H9 (cell line): ENCODE data around the gene PDZK1IP1. TPM values are rescaled to one million over a fixed set of nuclear protein-coding genes. Genes with fewer than 3 reads are reported as not detected.

Experiments
- DNase-seq: peaks from one replicate; pipeline ENCODE4 v3.0.0-alpha.2; 2017
- H2AFZ ChIP-seq: one replicate; pipeline ENCODE4 v1.6.1; 2013; ENCODE audit warnings: mild to moderate bottlenecking, low read length, control low read depth, moderate library complexity
- H2AK5ac ChIP-seq: 2 replicates; pipeline ENCODE4 v1.6.1; 2013; ENCODE audit warnings: low read length, control low read depth, mixed read lengths; ENCODE audit not compliant: insufficient read length
- H2BK120ac ChIP-seq: one replicate; pipeline ENCODE4 v1.6.1; 2013; ENCODE audit warnings: low read depth, mild to moderate bottlenecking, low read length, control low read depth, inconsistent platforms; ENCODE audit not compliant: poor library complexity, severe bottlenecking
- H2BK12ac ChIP-seq: 2 replicates; pipeline ENCODE4 v1.6.1; 2013; ENCODE audit warnings: low read length, control low read depth, mixed read lengths, low read depth; ENCODE audit not compliant: insufficient read length
- H2BK15ac ChIP-seq: 2 replicates; pipeline ENCODE4 v1.6.1; 2013; ENCODE audit warnings: low read depth, low read length, control low read depth
- H2BK20ac ChIP-seq: one replicate; pipeline ENCODE4 v1.6.1; 2013; ENCODE audit warnings: low read depth, mild to moderate bottlenecking, low read length, control low read depth, inconsistent platforms; ENCODE audit not compliant: poor library complexity, severe bottlenecking
- H2BK5ac ChIP-seq: 2 replicates; pipeline ENCODE4 v1.6.1; 2013; ENCODE audit warnings: low read length, control low read depth, mixed read lengths; ENCODE audit not compliant: insufficient read length
- H3K14ac ChIP-seq: 2 replicates; pipeline ENCODE4 v1.6.1; 2013; ENCODE audit warnings: low read length, control low read depth; ENCODE audit not compliant: insufficient read depth
- H3K18ac ChIP-seq: 2 replicates; pipeline ENCODE4 v1.6.1; 2013; ENCODE audit warnings: low read depth, mild to moderate bottlenecking, mixed read lengths, low read length, control low read depth; ENCODE audit not compliant: insufficient read length
- H3K23ac ChIP-seq: 2 replicates; pipeline ENCODE4 v1.6.1; 2013; ENCODE audit warnings: low read length, control low read depth, mixed read lengths, low read depth; ENCODE audit not compliant: insufficient read length
- H3K23me2 ChIP-seq: 2 replicates; pipeline ENCODE4 v1.6.1; 2013; ENCODE audit warnings: low read depth, mild to moderate bottlenecking, mixed read lengths, low read length, control low read depth; ENCODE audit not compliant: insufficient read length, poor library complexity, severe bottlenecking
- H3K27ac ChIP-seq: 2 replicates; pipeline ENCODE4 v1.5.1; 2013; ENCODE audit warnings: low read length, control low read depth, mixed read lengths, low read depth; ENCODE audit not compliant: insufficient read length
- H3K27me3 ChIP-seq: 2 replicates; pipeline ENCODE4 v1.6.1; 2013; ENCODE audit warnings: low read length, control low read depth, inconsistent platforms; ENCODE audit not compliant: insufficient read depth
- H3K4ac ChIP-seq: 2 replicates; pipeline ENCODE4 v1.6.1; 2013; ENCODE audit warnings: low read depth, mild to moderate bottlenecking, control low read depth, inconsistent platforms, low read length, moderate library complexity
- H3K4me1 ChIP-seq: 2 replicates; pipeline ENCODE4 v1.6.1; 2013; ENCODE audit warnings: low read length, control low read depth, inconsistent platforms; ENCODE audit not compliant: insufficient read depth
- H3K4me2 ChIP-seq: 2 replicates; pipeline ENCODE4 v1.6.1; 2013; ENCODE audit warnings: low read length, control low read depth, mixed read lengths; ENCODE audit not compliant: insufficient read length, insufficient read depth
- H3K56ac ChIP-seq: 2 replicates; pipeline ENCODE4 v1.6.1; 2013; ENCODE audit warnings: low read depth, mild to moderate bottlenecking, mixed read lengths, low read length, control low read depth; ENCODE audit not compliant: insufficient read length
- H3K79me1 ChIP-seq: 2 replicates; pipeline ENCODE4 v1.6.1; 2013; ENCODE audit warnings: low read depth, mild to moderate bottlenecking, moderate library complexity, low read length, control low read depth, inconsistent platforms; ENCODE audit not compliant: insufficient read depth, poor library complexity, severe bottlenecking
- H3K79me2 ChIP-seq: 2 replicates; pipeline ENCODE4 v1.6.1; 2013; ENCODE audit warnings: low read length, control low read depth, inconsistent platforms; ENCODE audit not compliant: insufficient read depth
- H3K9ac ChIP-seq: 2 replicates; pipeline ENCODE4 v1.6.1; 2013; ENCODE audit warnings: low read length, control low read depth, mixed read lengths; ENCODE audit not compliant: insufficient read length; ENCODE audit errors: extremely low read depth
- H3K9me3 ChIP-seq: one replicate; pipeline ENCODE4 v1.6.1; 2013; ENCODE audit warnings: low read depth, low read length, inconsistent platforms; ENCODE audit not compliant: control insufficient read depth
- H3T11ph ChIP-seq: one replicate; pipeline ENCODE4 v1.6.1; 2013; ENCODE audit warnings: mild to moderate bottlenecking, low read length, control low read depth, inconsistent platforms
- H4K20me1 ChIP-seq: one replicate; pipeline ENCODE4 v1.6.1; 2013; ENCODE audit not compliant: control insufficient read depth, insufficient read length, insufficient read depth
- H4K5ac ChIP-seq: 2 replicates; pipeline ENCODE4 v1.6.1; 2013; ENCODE audit warnings: low read depth, mild to moderate bottlenecking, mixed read lengths, low read length, control low read depth; ENCODE audit not compliant: insufficient read length
- H4K8ac ChIP-seq: replicated peaks from 2 replicates; pipeline ENCODE4 v1.6.1; 2013; ENCODE audit warnings: low read length, control low read depth, mixed read lengths, low read depth; ENCODE audit not compliant: insufficient read length
- H4K91ac ChIP-seq: 2 replicates; pipeline ENCODE4 v1.6.1; 2013; ENCODE audit warnings: low read depth, mild to moderate bottlenecking, moderate library complexity, mixed read lengths, low read length, control low read depth; ENCODE audit not compliant: insufficient read length
- H3K27ac Mint-ChIP-seq, 3 experiments: 2 replicates in 2 of 3; 3 replicates in 1 of 3; pipeline ENCODE4 v1.8.0; 2020 to 2021; ENCODE audit warnings: mixed read lengths in 3 of 3, mild to moderate bottlenecking in 1 of 3, moderate library complexity in 1 of 3
- H3K27me3 Mint-ChIP-seq: 2 replicates; pipeline ENCODE4 v1.8.0; 2021; ENCODE audit warnings: low read depth, mild to moderate bottlenecking, moderate library complexity, mixed read lengths
- H3K36me3 Mint-ChIP-seq, 3 experiments: 2 replicates in 2 of 3; 3 replicates in 1 of 3; pipeline ENCODE4 v1.8.0; 2020 to 2021; ENCODE audit warnings: low read depth in 3 of 3, mixed read lengths in 3 of 3; ENCODE audit not compliant: insufficient read depth in 1 of 3
- H3K4me1 Mint-ChIP-seq, 2 experiments: 2 replicates each; pipeline ENCODE4 v1.8.0; 2020; ENCODE audit warnings: mixed read lengths in 2 of 2
- H3K4me3 Mint-ChIP-seq, 2 experiments: 2 replicates in 1 of 2; 3 replicates in 1 of 2; pipeline ENCODE4 v1.8.0; 2020 to 2021; ENCODE audit warnings: mild to moderate bottlenecking in 2 of 2, mixed read lengths in 2 of 2, moderate library complexity in 1 of 2
- H3K9me3 Mint-ChIP-seq, 2 experiments: 2 replicates in 1 of 2; 3 replicates in 1 of 2; pipeline ENCODE4 v1.8.0; 2020; ENCODE audit warnings: mild to moderate bottlenecking in 2 of 2, mixed read lengths in 2 of 2, moderate library complexity in 1 of 2
- WGBS: extraction: QIAGEN DNeasy Blood & Tissue Kit; methylation state at CpG from one replicate; pipeline ENCODE4 v1.1.7; 2013; ENCODE audit warnings: missing lambda C conversion rate, low lambda C conversion rate, mixed read lengths; ENCODE audit not compliant: insufficient read length; ENCODE audit errors: extremely low coverage; 5-methylcytosine and 5-hydroxymethylcytosine counted together
- total RNA-seq: library from RNA; stranded (reverse); gene quantifications from 2 replicates; pipeline ENCODE4 v1.2.1, GENCODE V29; 2021
- TF ChIP-seq, protein P1 (sequence below): fragments of 200-600 bp; sonication (generic); conservative IDR thresholded peaks from 3 replicates; pipeline ENCODE4 v1.8.0; 2021; ENCODE audit warnings: antibody characterized with exemption, mild to moderate bottlenecking

Gene PDZK1IP1
- total RNA-seq, 1 experiment from 2014 or later, result not detected

DNA sequence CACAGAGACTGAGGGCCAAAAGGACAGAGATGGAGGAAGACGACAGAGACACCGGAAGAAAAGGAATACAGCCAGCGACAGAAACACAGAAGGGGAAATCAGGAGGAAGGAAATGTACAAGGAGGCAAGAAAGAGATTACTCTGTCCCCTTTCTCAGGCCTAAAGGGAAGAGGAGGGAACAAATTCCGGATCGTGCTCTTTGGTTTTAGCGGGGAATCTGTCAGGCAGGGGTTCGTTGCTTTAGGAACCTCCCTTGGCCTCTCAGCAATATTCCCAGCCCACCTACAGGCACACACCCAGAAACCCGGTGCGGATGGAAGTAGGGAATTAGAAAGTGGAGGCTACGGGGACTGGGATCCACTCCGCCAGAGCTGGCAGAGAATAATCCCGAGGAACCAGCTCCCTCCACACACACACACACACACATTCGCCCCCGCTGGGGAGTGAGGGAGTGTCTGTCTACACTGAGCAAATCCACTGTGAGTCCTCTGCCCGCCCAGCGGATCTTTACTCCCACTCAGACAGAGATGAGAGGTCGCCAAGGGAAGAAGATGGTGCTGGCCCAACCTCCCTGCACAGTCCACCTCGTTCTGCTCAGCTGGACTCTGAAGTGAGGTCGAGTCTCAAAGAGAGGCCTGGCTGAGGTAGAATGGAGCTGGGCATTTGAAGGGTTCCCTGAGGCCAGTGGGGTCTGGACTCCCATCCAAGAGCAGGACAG lies 36.4 kb upstream of the PDZK1IP1 start:
- H3K23me2 ChIP-seq, result peaks cover 18% of the 10 kb centered on the region
- H2AK5ac ChIP-seq, result no peak overlapping the region
- no peak overlapping the region for H3K27ac ChIP-seq
- H3K9me3 ChIP-seq, result no peaks in the 10 kb centered on the region
- TF ChIP-seq, protein P1, sequence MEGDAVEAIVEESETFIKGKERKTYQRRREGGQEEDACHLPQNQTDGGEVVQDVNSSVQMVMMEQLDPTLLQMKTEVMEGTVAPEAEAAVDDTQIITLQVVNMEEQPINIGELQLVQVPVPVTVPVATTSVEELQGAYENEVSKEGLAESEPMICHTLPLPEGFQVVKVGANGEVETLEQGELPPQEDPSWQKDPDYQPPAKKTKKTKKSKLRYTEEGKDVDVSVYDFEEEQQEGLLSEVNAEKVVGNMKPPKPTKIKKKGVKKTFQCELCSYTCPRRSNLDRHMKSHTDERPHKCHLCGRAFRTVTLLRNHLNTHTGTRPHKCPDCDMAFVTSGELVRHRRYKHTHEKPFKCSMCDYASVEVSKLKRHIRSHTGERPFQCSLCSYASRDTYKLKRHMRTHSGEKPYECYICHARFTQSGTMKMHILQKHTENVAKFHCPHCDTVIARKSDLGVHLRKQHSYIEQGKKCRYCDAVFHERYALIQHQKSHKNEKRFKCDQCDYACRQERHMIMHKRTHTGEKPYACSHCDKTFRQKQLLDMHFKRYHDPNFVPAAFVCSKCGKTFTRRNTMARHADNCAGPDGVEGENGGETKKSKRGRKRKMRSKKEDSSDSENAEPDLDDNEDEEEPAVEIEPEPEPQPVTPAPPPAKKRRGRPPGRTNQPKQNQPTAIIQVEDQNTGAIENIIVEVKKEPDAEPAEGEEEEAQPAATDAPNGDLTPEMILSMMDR, result no peak
- H3K4ac ChIP-seq, result no peak overlapping the region
- H3K9me3 Mint-ChIP-seq, result peaks cover 0 to 3% of the 10 kb centered on the region in 2 experiments; a peak in 2 of 5 replicates
- H3K4me2 ChIP-seq, result peak overlapping the region; percentile 36
- no peak overlapping the region for H2BK12ac ChIP-seq
- H3K27me3 ChIP-seq, result peaks cover 97% of the 10 kb centered on the region
- H2BK20ac ChIP-seq, result no peak overlapping the region
- peaks cover 58% of the 10 kb centered on the region for H3K27me3 Mint-ChIP-seq
- H3K4me3 Mint-ChIP-seq, result peak overlapping the region; percentile 36 to 73
- H3K14ac ChIP-seq, result no peak overlapping the region; the same call in 1 of the 2 replicates
- H2BK120ac ChIP-seq, result no peak overlapping the region
- no peak overlapping the region for H4K5ac ChIP-seq
- H3K23ac ChIP-seq, result no peak overlapping the region
- no peak overlapping the region for H2BK5ac ChIP-seq
- no peak overlapping the region for H3K18ac ChIP-seq
- DNase-seq, result no peak
- H2BK15ac ChIP-seq, result no peak overlapping the region
- H3K9ac ChIP-seq, result no peak overlapping the region
- peaks cover 2% of the 10 kb centered on the region for H4K20me1 ChIP-seq
- no peak overlapping the region for H3K27ac Mint-ChIP-seq
- no peak overlapping the region for H3T11ph ChIP-seq
- no peaks in the 10 kb centered on the region for H3K36me3 Mint-ChIP-seq
- no peak overlapping the region for H4K91ac ChIP-seq
- H3K56ac ChIP-seq, result no peak overlapping the region
- H4K8ac ChIP-seq, result no peak overlapping the region
- H3K79me1 ChIP-seq, result no peaks in the 10 kb centered on the region
- H3K4me1 Mint-ChIP-seq, result peaks cover 25 to 37% of the 10 kb centered on the region in 2 experiments
- no peak overlapping the region for H2AFZ ChIP-seq
- no peaks in the 10 kb centered on the region for H3K79me2 ChIP-seq
- WGBS, result no CpG with 5 or more reads among the region's 19 CpGs
- no peaks in the 10 kb centered on the region; the same call in 1 of the 2 replicates for H3K4me1 ChIP-seq
